K562 (cell line): ENCODE measurements around the gene RALA. TPM values are rescaled to one million over a fixed set of nuclear protein-coding genes. Genes with fewer than 3 reads are reported as not detected.

Source experiments
- ATAC-seq: fragments of 200-7000 bp; cut with Tn5 transposase; 3 replicates; pipeline ENCODE4 v1.9.1; 2020; ENCODE audit warnings: moderate library complexity
- BruUV-seq: library from RNA; stranded (reverse); fragments of 400-500 nt; replicated peaks from 2 replicates; lab custom pipeline; 2021; lab: Mats Ljungman, UMichigan
- CTCF ChIA-PET: fragments of 300-600 bp; formaldehyde crosslinking; extraction: SDS; loops from one replicate; lab custom pipeline; 2021; ENCODE audit warnings: low intra/inter-chr PET ratio; lab: Yijun Ruan, JAX
- POLR2A ChIA-PET: fragments of 300-600, 350-650 bp; sonication (Branson Sonifier 250); formaldehyde crosslinking; extraction: SDS; loops from one replicate; lab custom pipeline; 2021; ENCODE audit warnings: antibody characterized with exemption, inconsistent platforms; lab: Yijun Ruan, JAX
- DNase-seq, 4 experiments: peaks; one replicate each; pipeline versions ENCODE4 v3.0.0 to v3.0.0-alpha.2; 2011 to 2018; ENCODE audit warnings: low spot score in 3 of 4, mixed read lengths in 3 of 4; ENCODE audit errors: extremely low read depth in 1 of 4
- FAIRE-seq: peaks from 2 replicates; lab custom pipeline; 2011; peaks lifted over from hg19 to GRCh38; lab: Jason Lieb, UNC
- H2AFZ ChIP-seq: 2 replicates; pipeline ENCODE4 v1.6.0; 2011; ENCODE audit warnings: low read depth, low read length, control low read depth, inconsistent platforms
- H3K27ac ChIP-seq: fragments of 200-600 bp; 3 replicates; pipeline ENCODE4 v1.8.0; 2011; ENCODE audit warnings: low read depth, mild to moderate bottlenecking, control low read depth, inconsistent platforms, low read length, moderate library complexity, mixed read lengths; ENCODE audit errors: extremely low read depth
- H3K27me3 ChIP-seq, 2 experiments: fragments of 300-600 bp in 1 of 2; 2 replicates in 1 of 2; 3 replicates in 1 of 2; pipeline versions ENCODE4 v1.6.0 to v1.8.0; 2011; ENCODE audit warnings: inconsistent platforms in 2 of 2, low read length in 2 of 2, mild to moderate bottlenecking in 1 of 2, mixed read lengths in 1 of 2, moderate library complexity in 1 of 2; ENCODE audit not compliant: control insufficient read depth in 2 of 2, insufficient read depth in 2 of 2
- H3K36me3 ChIP-seq: fragments of 300-600 bp; 3 replicates; pipeline ENCODE4 v1.8.0; 2011; ENCODE audit warnings: mild to moderate bottlenecking, low read length, inconsistent platforms; ENCODE audit not compliant: control insufficient read depth, insufficient read depth
- H3K4me1 ChIP-seq, 2 experiments: fragments of 200-600 bp in 1 of 2; replicated peaks in 1 of 2; 2 replicates in 1 of 2; 3 replicates in 1 of 2; pipeline versions ENCODE4 v1.5.1 to v1.8.0; 2011; ENCODE audit warnings: inconsistent platforms in 2 of 2, low read length in 2 of 2, mild to moderate bottlenecking in 1 of 2, mixed read lengths in 1 of 2, moderate library complexity in 1 of 2; ENCODE audit not compliant: control insufficient read depth in 2 of 2, insufficient read depth in 2 of 2
- H3K4me2 ChIP-seq: 2 replicates; pipeline ENCODE4 v1.6.1; 2011; ENCODE audit warnings: low read length, control low read depth, inconsistent platforms, mixed read lengths; ENCODE audit not compliant: insufficient read depth
- H3K4me3 ChIP-seq: fragments of 200-600 bp; sonication (generic), shearing (Covaris generic); 2 replicates; pipeline ENCODE4 v1.5.1; 2016; ENCODE audit warnings: control low read depth, inconsistent platforms
- H3K79me2 ChIP-seq: fragments of 200-600 bp; 3 replicates; pipeline ENCODE4 v1.8.0; 2011; ENCODE audit warnings: low read length, inconsistent platforms; ENCODE audit not compliant: control insufficient read depth, insufficient read depth
- H3K9ac ChIP-seq, 2 experiments: 2 replicates each; pipeline versions ENCODE4 v1.6.0 to v1.6.1; 2011; ENCODE audit warnings: low read depth in 2 of 2, low read length in 2 of 2, control low read depth in 1 of 2, inconsistent platforms in 1 of 2, mild to moderate bottlenecking in 1 of 2, mixed read lengths in 1 of 2; ENCODE audit not compliant: insufficient read depth in 1 of 2
- H3K9me1 ChIP-seq: one replicate; pipeline ENCODE4 v1.6.0; 2011; ENCODE audit warnings: inconsistent platforms, mild to moderate bottlenecking, low read length, moderate library complexity; ENCODE audit not compliant: control insufficient read depth, insufficient read depth
- H3K9me3 ChIP-seq: replicated peaks from 2 replicates; pipeline ENCODE4 v1.5.1; 2011; ENCODE audit warnings: low read depth, low read length, inconsistent platforms; ENCODE audit not compliant: control insufficient read depth, insufficient read depth
- H4K20me1 ChIP-seq: replicated peaks from 2 replicates; pipeline ENCODE4 v1.6.1; 2011; ENCODE audit warnings: low read length, inconsistent platforms, mixed read lengths; ENCODE audit not compliant: control insufficient read depth, insufficient read depth
- EGR1 ChIP-seq: fragments of 450-650 bp; conservative IDR thresholded peaks from 2 replicates; pipeline ENCODE4 v1.6.1; 2017; ENCODE audit warnings: mild to moderate bottlenecking
- FOXA3 ChIP-seq, 2 experiments: fragments of 450-650 bp in 1 of 2; sonication (generic) in 1 of 2; formaldehyde crosslinking; IDR thresholded peaks in 1 of 2; conservative IDR thresholded peaks in 1 of 2; 2 replicates each; pipeline versions ENCODE4 v1.4.0 to v1.8.0; 2020 to 2022; ENCODE audit warnings: mild to moderate bottlenecking in 2 of 2, missing genetic modification reagents in 1 of 2
- POLR2AphosphoS5 ChIP-seq: IDR thresholded peaks from 2 replicates; pipeline ENCODE4 v1.6.1; 2011; ENCODE audit warnings: mild to moderate bottlenecking, low read depth, low read length, moderate library complexity; ENCODE audit not compliant: control insufficient read depth, insufficient read depth
- RBM15 ChIP-seq: fragments of 200-400 bp; formaldehyde crosslinking; IDR thresholded peaks from 2 replicates; pipeline ENCODE4 v1.6.1; 2018; ENCODE audit warnings: mild to moderate bottlenecking, low read length, moderate library complexity; ENCODE audit not compliant: insufficient read depth
- RHOXF2B ChIP-seq: fragments of 250-450 bp; sonication (Bioruptor Pico); conservative IDR thresholded peaks from 2 replicates; pipeline ENCODE4 v1.5.1; 2021
- SIRT6 ChIP-seq: IDR thresholded peaks from one replicate; pipeline ENCODE4 v1.6.1; 2012; ENCODE audit warnings: low read depth, mild to moderate bottlenecking, control low read depth, inconsistent platforms, low read length, moderate library complexity
- SLC30A9 ChIP-seq: fragments of 250-450 bp; sonication (Bioruptor Pico); IDR thresholded peaks from 2 replicates; pipeline ENCODE4 v1.8.0; 2022; ENCODE audit warnings: mild to moderate bottlenecking, moderate library complexity
- ZBED1 ChIP-seq: IDR thresholded peaks from 2 replicates; pipeline ENCODE4 v1.6.1; 2014
- WGBS: fragments of 100-300 bp; shearing (Covaris generic); methylation state at CpG from one replicate; pipeline ENCODE4 v1.1.6; 2016; ENCODE audit warnings: low coverage, mixed read lengths; ENCODE audit not compliant: insufficient coverage; ENCODE audit errors: missing lambda C conversion rate; 5-methylcytosine and 5-hydroxymethylcytosine counted together
- in situ Hi-C: fragments of 300-500 bp; cut with MboI; formaldehyde crosslinking; loops from 4 replicates; pipeline ENCODE4 v1.15.0; 2018; ENCODE audit warnings: inconsistent platforms, mixed read lengths
- intact Hi-C: fragments of 100-400 bp; cut with micrococcal nuclease; formaldehyde crosslinking; loops from 2 replicates; pipeline ENCODE4 v1.14.2; 2022
- polyA plus RNA-seq, 8 experiments: library from polyadenylated mRNA; depleted of rRNA in 4 of 8; stranded (reverse) in 5 of 8; unstranded in 3 of 8; fragments of >200 nt; fragmentation: Nextera tagmentation in 2 of 8; fragmentation: Illumina TruSeq in 1 of 8; extraction: Ambion mirVana in 2 of 8; extraction: Trizol in 1 of 8; gene quantifications; 2 replicates each; pipeline versions ENCODE4 v1.2.1 to v1.2.3, GENCODE V29; 2011 to 2014; ENCODE audit warnings: inconsistent platforms in 1 of 8, missing spikeins in 1 of 8
- total RNA-seq, 7 experiments: library from RNA; depleted of rRNA in 6 of 7; stranded (reverse); fragments of >200 nt in 6 of 7; fragmentation: Illumina TruSeq in 2 of 7; extraction: Trizol in 2 of 7; gene quantifications; 2 replicates each; pipeline versions ENCODE4 v1.2.1 to v1.2.3, GENCODE V29; 2011 to 2021; ENCODE audit warnings: low replicate concordance in 1 of 7
- TF ChIP-seq, protein P1 (sequence below): fragments of 450-650 bp; IDR thresholded peaks from 2 replicates; pipeline ENCODE4 v1.6.1; 2016; ENCODE audit warnings: borderline replicate concordance
- TF ChIP-seq, protein P2 (sequence below): IDR thresholded peaks from 2 replicates; pipeline ENCODE4 v1.6.1; 2016; ENCODE audit warnings: missing genetic modification characterization, missing compliant biosample characterization
- TF ChIP-seq, protein P3 (sequence below), 2 experiments: fragments of 450-650 bp; IDR thresholded peaks; 2 replicates each; pipeline ENCODE4 v1.6.1; 2016

RALA gene
- total and polyA plus RNA-seq, 9 of the 15 experiments (the other 6 are each of a cell fraction or from before 2014, with no cell fraction given) = 7.2 to 28.0 (median 25.7) TPM

DNA sequence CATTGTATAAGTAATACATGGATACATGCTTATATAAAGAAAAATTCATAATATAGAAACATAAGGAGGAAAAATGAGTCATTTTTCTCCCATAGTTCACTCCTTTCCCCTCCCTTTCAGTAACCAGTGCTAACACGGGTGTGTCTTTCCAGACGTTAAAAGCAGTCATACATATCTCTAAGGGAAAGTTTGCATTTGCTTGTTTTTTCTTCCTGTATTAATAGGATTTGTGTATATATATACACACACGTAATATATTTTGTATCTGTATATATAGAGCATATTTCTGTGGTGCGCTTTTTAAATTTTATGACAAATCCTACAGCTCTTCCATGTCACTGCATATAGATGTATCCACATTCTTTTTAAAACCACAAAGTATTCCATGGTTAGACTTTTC lies 78.8 kb downstream of the RALA start (continued):
- TF ChIP-seq, protein P1, sequence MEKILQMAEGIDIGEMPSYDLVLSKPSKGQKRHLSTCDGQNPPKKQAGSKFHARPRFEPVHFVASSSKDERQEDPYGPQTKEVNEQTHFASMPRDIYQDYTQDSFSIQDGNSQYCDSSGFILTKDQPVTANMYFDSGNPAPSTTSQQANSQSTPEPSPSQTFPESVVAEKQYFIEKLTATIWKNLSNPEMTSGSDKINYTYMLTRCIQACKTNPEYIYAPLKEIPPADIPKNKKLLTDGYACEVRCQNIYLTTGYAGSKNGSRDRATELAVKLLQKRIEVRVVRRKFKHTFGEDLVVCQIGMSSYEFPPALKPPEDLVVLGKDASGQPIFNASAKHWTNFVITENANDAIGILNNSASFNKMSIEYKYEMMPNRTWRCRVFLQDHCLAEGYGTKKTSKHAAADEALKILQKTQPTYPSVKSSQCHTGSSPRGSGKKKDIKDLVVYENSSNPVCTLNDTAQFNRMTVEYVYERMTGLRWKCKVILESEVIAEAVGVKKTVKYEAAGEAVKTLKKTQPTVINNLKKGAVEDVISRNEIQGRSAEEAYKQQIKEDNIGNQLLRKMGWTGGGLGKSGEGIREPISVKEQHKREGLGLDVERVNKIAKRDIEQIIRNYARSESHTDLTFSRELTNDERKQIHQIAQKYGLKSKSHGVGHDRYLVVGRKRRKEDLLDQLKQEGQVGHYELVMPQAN = no peak
- no peak for TF ChIP-seq FOXA3 (CRISPR knock-in tag; conservative IDR thresholded peaks at IDR 0.05 in 1 of 2, IDR thresholded peaks at IDR 0.05 in 1 of 2)
- TF ChIP-seq, protein P2, sequence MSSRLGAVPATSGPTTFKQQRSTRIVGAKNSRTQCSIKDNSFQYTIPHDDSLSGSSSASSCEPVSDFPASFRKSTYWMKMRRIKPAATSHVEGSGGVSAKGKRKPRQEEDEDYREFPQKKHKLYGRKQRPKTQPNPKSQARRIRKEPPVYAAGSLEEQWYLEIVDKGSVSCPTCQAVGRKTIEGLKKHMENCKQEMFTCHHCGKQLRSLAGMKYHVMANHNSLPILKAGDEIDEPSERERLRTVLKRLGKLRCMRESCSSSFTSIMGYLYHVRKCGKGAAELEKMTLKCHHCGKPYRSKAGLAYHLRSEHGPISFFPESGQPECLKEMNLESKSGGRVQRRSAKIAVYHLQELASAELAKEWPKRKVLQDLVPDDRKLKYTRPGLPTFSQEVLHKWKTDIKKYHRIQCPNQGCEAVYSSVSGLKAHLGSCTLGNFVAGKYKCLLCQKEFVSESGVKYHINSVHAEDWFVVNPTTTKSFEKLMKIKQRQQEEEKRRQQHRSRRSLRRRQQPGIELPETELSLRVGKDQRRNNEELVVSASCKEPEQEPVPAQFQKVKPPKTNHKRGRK = no peak

- Histone ChIP-seq H4K20me1 (no peaks in the 10 kb centered on the region), H3K27ac (no peak overlapping the region), H3K9me3 (no peaks in the 10 kb centered on the region), H3K27me3 (no peaks in the 10 kb centered on the region), H2AFZ (no peak overlapping the region), H3K79me2 (no peaks in the 10 kb centered on the region), H3K9ac (no peak overlapping the region), H3K4me1 (no peaks in the 10 kb centered on the region), H3K9me1 (no peaks in the 10 kb centered on the region), H3K36me3 (peaks cover 25% of the 10 kb centered on the region; the same call in 2 of the 3 replicates), H3K4me2 (no peak overlapping the region), H3K4me3 (no peak overlapping the region)
- POLR2A ChIA-PET = interaction anchor here (0.8 kb wide), 1 partner anchor 17 kb away, joined by 3 read pairs; no protein-coding TSS in a partner anchor
- ATAC-seq (peak; percentile 63), DNase-seq (peak in 2 of 4 experiments; percentile 20 to 23), FAIRE-seq (peak; percentile 42)
- 53% methylated on average over 5 of the region's 5 CpGs for WGBS
- intact Hi-C loops (no loop called here), in situ Hi-C loops (no loop called here)
- CTCF ChIA-PET = no interaction called here
- no TSS peak for BruUV-seq
- no peak for TF ChIP-seq RHOXF2B (CRISPR knock-in tag)
- TF ChIP-seq EGR1 = 0 out of 2 replicates have a peak, but pooled peaks have one; percentile 34
- TF ChIP-seq, protein P2 = no peak
- TF ChIP-seq SIRT6 = no peak
- no peak for TF ChIP-seq SLC30A9 (CRISPR knock-in tag)
- no peak for TF ChIP-seq ZBED1
- TF ChIP-seq RBM15 = no peak
- no peak for TF ChIP-seq POLR2AphosphoS5
- TF ChIP-seq, protein P3, sequence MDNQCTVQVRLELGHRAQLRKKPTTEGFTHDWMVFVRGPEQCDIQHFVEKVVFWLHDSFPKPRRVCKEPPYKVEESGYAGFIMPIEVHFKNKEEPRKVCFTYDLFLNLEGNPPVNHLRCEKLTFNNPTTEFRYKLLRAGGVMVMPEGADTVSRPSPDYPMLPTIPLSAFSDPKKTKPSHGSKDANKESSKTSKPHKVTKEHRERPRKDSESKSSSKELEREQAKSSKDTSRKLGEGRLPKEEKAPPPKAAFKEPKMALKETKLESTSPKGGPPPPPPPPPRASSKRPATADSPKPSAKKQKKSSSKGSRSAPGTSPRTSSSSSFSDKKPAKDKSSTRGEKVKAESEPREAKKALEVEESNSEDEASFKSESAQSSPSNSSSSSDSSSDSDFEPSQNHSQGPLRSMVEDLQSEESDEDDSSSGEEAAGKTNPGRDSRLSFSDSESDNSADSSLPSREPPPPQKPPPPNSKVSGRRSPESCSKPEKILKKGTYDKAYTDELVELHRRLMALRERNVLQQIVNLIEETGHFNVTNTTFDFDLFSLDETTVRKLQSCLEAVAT (IDR thresholded peaks at IDR 0.05) = no peak
Measured at GRCh38 chr7:39703144-39703543, 79.8 kb downstream of the RALA start.
